DMS153 treated with DMSO at 0.1 percent for 48 hours (cell line): Measurements from ENCODE around the gene S1PR1.
"Not testable (repeated sequence)": the region's sequence is repeated elsewhere in the genome, so short reads cannot be mapped to it uniquely, and the experiment has no call there.

Experiments used
- DNase-seq: peaks from one replicate; lab custom pipeline; 2025; ENCODE audit not compliant: unreplicated experiment; lab: John Stamatoyannopoulos, UW

Gene S1PR1

GRCh38 chr1:101236516-101237228 is at the start of gene S1PR1:
Gene S1PR1 (plus strand): TSS chr1:101237019. CDS start chr1:101238985, 1,966 bp downstream.
- DNase-seq, result no peak

GRCh38 chr1:101187297-101187696 is 49.5 kb upstream of the S1PR1 start:
- no peak for DNase-seq

GRCh38 chr1:101188331-101188730 is 48.5 kb upstream of the S1PR1 start:
- DNase-seq, result no peak

GRCh38 chr1:101188968-101189367 is 47.9 kb upstream of the S1PR1 start:
- DNase-seq, result not testable (repeated sequence)

GRCh38 chr1:101190441-101190840 is 46.4 kb upstream of the S1PR1 start:
- DNase-seq, result no peak

- DNase-seq, result no peak
Measured at GRCh38 chr1:101191049-101191448, 45.8 kb upstream of the S1PR1 start.

- no peak for DNase-seq
Measured at GRCh38 chr1:101193733-101194169, 43.1 kb upstream of the S1PR1 start.

- DNase-seq, result no peak
Measured at GRCh38 chr1:101194746-101195145, 42.1 kb upstream of the S1PR1 start.

GRCh38 chr1:101196668-101197067 is 40.2 kb upstream of the S1PR1 start:
- no peak for DNase-seq

- no peak for DNase-seq
Measured at GRCh38 chr1:101198842-101199636, 37.8 kb upstream of the S1PR1 start.

GRCh38 chr1:101199637-101199982 is 37.2 kb upstream of the S1PR1 start:
- DNase-seq, result no peak

GRCh38 chr1:101200513-101200912 is 36.3 kb upstream of the S1PR1 start:
- no peak for DNase-seq

GRCh38 chr1:101203820-101204540 is 32.8 kb upstream of the S1PR1 start:
- no peak for DNase-seq

GRCh38 chr1:101205457-101205856 is 31.4 kb upstream of the S1PR1 start:
- no peak for DNase-seq

- not testable (repeated sequence) for DNase-seq
Measured at GRCh38 chr1:101206139-101206538, 30.7 kb upstream of the S1PR1 start.

GRCh38 chr1:101207271-101207670 is 29.5 kb upstream of the S1PR1 start:
- not testable (repeated sequence) for DNase-seq

- no peak for DNase-seq
Measured at GRCh38 chr1:101207891-101208290, 28.9 kb upstream of the S1PR1 start.

GRCh38 chr1:101215363-101216011 is 21.3 kb upstream of the S1PR1 start:
- no peak for DNase-seq

GRCh38 chr1:101216623-101217022 is 20.2 kb upstream of the S1PR1 start:
- peak; percentile 48 for DNase-seq

GRCh38 chr1:101217148-101217547 is 19.7 kb upstream of the S1PR1 start:
- DNase-seq, result no peak

- DNase-seq, result not testable (repeated sequence)
Measured at GRCh38 chr1:101218968-101219367, 17.9 kb upstream of the S1PR1 start.
